GM19240 (cell line): ENCODE results near the gene TSPAN19.

Source experiments
- DNase-seq: peaks from one replicate; pipeline ENCODE4 v3.0.0; 2011; ENCODE audit warnings: low spot score; ENCODE audit not compliant: insufficient read length

The TSPAN19 gene

DNA sequence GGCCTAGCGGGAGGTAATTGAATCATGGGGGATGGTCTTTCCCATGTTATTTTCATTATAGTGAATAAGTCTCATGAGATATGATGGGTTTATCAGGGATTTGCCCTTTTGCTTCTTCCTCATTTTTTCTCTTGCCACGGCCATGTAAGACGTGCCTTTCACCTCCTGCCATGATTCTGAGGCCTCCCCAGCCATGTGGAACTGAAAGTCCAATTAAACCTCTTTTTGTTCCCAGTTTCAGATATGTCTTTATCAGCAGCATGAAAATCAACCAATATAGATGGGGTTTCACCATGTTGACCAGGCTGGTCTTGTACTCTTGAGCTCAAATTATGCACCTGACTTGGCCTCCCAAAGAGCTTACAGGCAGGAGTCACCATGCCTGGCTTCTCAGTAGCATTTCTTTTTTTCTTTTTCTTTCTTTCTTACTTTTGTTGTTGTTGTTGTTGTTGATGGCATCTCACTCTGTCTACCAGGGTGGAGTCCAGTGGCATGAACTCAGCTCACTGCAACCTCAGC is 33.2 kb downstream of the TSPAN19 start:
- DNase-seq, result no peak

DNA sequence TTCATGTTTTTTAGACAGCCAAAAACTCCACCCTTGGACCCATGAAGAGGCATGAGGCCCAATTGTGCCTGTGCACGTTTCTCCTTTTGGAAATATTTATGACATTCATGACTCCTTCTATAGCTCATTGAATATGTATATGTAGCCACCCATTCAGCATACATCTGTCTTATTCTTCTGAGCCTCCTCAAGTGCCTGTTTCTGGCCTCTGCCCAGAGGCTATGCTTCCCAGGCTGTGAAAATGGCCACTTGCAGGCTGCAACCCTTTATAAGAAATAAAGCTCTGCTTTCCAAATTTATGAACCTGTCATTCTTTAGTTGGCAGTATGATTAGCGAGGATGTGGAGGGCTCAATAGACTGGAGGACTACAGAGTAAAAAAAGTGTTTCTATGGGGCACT is 35.3 kb downstream of the TSPAN19 start:
- no peak for DNase-seq

DNA sequence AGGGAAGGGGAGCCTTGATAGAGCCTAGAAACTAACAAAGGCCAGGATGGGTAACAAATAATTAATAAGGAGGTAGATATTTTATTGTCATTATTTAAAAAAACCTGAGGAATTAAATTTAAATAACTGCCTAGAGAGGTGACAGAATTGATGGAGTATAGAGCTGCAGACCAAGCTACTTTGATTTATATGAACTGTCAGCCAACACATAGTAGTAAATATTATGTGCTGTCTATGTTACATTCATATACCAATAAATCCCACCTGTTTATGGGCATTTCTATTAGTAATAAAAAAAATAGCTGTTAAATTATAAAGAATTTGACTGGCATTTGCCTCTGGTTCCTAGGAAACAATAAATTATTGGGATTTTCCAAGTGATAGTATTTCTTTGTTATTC is 37.7 kb downstream of the TSPAN19 start:
- DNase-seq, result no peak

DNA sequence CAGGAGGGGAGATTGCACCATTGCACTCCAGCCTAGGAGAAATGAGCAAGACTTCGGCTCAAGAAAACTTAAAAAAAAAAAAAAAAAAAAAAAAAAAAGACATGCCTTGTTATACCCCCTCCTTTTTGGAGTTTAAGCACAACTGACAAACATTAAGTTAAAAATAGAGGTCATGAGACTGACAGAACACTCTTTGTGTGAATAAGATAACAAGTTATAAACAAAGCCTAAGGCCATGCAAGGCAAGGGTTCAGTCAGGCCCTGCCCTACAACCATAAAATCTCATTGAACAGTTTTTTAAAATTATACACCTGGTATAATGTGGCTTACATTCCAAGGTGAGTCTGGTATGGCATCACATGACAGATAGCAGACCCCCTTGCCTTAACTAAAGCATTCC is 39.3 kb downstream of the TSPAN19 start:
- DNase-seq, result no peak

DNA sequence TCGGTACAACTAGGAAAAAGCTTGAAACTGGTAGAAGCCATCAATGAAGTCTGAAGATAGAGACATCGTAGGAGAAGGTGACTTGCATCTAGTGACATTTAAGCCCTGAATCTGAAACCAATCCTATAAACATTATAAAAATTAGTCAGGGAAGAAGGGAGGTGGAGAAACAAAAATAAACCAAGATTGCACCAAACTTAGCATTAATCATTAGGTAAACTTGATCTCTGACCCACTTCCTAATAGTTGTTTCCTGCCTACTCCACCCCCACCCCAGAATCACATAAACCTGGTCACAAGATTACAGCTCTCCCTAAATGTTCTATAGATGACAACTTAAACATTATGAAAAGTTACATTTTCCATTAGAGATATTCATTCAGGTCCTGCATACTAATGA is 40.4 kb downstream of the TSPAN19 start:
- no peak for DNase-seq

DNA sequence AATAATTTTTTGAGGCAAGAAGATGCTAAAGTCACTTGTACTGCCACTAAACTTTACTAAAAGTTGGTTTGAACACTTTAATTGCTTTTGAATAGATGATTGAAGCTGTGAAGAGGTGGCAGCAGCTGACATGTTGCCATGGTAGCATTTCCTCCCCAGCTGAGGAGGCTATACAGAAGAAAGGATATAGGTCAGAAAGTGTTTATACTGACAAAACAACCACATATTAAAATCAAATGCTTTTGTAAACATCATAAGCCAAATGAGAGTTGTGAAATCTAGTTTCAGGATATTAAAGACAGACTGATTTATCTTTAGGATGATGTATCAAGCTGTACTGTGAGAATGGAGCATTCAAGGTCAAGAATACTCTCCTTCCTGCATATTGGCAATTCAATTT is 41.7 kb downstream of the TSPAN19 start:
- no peak for DNase-seq

DNA sequence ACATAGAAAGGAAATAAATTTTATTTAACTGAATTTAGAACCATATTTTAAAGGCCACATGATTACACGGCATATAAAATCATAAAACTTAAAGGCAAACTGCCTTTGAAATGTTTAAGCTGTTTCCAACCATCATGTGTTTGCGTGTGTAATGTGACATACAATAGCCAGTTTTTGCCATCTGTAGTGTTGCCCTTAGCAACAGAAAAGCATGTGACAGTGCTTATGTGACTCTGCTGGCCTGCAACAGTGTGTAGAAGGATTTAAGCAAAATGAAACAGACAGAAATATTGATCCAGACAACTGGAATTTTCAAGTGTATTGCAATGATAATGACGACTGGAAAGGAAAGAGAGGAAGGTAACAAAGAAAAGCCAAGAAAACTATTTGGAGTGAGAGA is 49.5 kb downstream of the TSPAN19 start:
- DNase-seq, result no peak

DNA sequence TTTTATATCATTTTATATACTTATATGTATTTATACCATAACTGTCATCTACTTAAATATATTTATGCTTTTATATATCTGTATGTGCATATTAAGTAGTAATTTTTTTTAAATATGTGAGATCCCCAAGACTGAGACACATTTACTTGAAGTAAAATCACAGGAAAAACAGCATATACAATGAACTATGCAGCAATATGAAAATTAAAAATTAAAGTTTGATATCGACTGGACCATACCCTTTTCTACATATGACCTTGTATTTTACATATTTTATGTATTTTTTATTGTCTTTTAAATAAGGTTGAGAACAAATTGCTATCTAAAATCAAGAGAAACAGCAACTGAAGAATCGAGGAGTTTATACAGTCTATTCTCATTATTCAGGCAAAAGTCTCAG is 50.0 kb downstream of the TSPAN19 start:
- DNase-seq, result no peak

DNA sequence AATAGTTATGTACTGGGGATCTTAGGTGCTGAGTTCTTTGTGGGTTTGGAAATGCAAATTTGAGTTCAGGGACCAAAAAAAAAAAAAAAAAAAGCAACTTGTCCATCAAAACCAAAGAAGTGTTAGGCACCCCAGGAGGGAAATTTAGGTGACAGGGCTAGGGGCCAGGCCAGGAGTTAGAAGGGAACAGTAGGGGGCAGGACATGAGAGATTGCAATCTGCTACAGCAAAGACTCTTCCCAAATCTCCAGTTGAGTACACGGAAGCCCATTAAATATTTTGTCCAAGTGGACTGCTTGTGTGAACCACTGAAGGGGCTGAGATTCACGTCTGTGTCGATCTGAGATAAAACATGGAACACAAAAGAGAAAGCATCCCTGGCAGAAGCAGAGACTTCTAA is 52.8 kb downstream of the TSPAN19 start:
- DNase-seq, result no peak

DNA sequence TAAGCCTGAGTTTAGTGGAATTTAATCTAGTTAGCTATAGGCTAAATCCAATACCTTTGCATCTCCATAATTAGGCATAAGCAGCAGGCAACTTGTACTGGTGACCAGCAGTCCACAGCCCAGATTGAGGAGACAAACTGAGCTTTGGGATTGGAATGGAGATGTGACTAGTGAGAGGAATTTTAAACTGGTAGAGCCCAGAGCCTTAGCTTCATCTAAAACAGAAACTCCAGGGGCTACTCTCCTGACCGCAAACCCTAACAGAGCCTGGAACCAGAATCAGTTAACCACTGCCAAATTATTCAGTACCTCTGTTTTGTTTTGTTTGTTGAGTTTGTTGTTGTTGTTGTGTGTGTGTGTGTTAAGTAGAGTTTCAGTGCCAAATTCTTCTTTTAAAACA is 53.2 kb downstream of the TSPAN19 start:
- DNase-seq, result no peak

DNA sequence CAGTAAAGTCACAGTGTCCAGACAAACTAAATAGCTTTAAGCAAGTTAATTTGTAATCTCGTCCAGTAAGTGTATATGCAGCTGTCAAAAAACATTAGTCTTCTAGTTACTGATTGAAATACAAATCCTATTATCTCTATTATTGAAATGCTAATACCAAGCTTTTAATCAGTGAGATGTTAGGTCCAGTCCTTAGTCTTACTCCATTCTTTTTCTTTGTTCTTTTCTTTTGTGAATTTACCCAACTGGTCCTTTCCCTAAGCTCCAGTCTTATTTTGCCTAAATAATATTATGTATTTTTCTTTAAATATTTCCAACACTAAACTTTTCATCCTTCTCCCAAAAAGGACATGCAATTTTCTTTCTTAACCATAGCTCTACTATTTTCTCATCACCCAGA is 57.2 kb downstream of the TSPAN19 start:
- no peak for DNase-seq

DNA sequence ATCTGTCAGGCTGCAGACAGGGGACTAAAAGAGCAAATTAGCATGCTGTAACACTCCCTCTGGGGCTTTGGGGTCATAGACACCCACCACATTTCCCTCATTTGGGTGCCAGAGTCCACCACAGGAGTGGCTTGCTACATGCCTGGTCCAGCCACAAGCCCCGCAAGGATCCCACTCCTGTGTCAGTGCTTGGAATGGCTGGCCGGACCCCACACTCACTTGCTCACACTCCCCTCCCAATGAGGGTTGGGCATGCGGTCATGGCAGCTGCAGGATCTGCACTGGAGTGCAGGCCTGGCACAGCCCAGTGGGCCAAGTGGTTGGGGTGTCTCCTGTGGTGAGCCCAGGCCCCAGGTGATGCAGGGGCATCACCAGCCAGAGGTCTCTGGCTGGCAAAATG is 59.9 kb downstream of the TSPAN19 start:
- DNase-seq, result no peak

DNA sequence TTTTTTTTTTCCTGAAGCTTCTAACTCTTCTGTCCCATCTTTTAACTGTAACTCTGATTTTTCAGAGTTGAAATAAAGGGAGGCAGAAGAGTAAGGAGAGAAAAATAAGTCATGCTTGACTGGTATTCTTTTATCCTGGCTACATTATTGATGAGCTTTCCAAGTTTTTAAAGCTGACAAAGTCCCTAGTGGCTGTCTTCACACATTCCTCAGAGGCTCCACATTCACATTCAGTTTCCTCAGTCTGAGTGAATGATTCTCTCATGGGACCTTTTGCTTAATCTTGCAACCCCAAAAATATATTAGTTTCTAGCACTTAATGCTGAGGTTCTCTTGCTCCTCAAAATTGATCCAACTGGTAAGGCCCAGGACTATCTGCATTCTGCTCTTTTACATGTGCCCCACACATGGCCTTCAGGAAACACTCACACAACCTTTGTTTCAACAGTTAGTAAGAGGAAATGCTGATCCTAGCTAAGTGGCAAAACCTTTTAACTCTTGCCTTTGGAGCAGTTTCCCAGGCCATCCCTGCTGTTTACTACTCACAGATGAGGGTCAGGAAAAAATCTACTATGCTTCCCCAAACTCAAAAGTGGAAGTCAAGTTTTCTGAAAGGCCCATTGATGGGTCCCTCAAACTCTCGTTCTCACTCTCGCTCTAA is 61.8 kb downstream of the TSPAN19 start:
- no peak for DNase-seq

DNA sequence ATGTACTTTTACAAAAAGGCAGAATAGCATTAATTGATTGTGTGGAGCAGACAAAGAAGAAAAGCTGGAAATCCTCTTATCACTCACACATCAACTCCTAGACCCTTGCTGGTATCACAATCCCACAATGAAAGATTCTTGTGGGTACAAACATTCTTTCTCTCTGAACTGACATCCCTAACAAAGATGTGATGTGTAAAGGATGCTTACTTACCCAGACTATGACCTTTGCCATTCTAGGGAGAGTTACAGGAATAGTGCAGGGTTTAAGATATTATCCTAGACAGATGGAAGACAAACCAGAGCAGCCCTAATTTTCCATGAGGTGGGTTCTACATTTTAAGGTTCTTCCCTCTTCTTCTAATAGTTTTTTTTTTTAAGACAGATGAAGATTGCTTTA is 63.1 kb downstream of the TSPAN19 start:
- no peak for DNase-seq

DNA sequence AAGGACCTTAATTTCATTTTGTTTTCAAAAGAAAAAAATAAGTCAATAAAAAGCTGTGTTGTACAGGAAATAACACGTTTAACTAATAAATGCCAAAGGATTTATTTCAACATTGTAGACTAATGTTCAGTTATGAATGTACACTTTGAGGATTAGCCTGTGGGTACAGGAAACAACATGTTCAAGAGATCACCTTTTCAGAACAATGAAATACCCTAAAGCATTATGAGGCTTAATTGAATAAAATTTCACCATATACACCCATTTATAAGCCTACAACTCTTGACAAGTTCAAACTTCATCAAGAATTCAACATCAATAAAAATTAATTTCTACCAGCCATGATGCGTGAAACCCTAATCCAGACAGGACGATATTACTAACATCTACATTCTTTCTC is 66.9 kb downstream of the TSPAN19 start:
- no peak for DNase-seq
